Measurements from ENCODE around the gene ANKRD24. TPM values are rescaled to one million over a fixed set of nuclear protein-coding genes. Genes with fewer than 3 reads are reported as not detected.
"Not testable (repeated sequence)": the region's sequence is repeated elsewhere in the genome, so short reads cannot be mapped to it uniquely, and the experiment has no call there.

ANKRD24 gene
- total and polyA plus RNA-seq, 5 experiments from 2014 or later: 0.36 to 2.2 (median 1.2) TPM; not detected in 1

DNA sequence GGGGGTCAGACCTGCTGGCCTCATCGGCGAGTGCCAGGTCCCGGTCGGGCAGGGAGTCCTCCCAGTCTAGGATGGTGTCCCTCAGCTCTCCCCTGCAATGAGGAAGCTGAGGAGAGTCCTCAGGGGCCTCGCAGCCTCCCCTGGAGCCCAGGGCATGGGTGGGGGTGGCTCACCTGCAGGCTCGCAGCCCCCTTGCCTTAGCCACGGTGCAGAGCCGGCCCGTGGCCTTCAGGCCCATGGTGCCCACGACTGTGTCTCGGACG is 6.9 kb upstream of the ANKRD24 start:
- Mint-ChIP-seq H3K27ac (no peak overlapping the region), H3K27me3 (peaks cover 2 to 20% (median 14%) of the 10 kb centered on the region in 5 donors), H3K4me1 (peaks cover 13 to 29% (median 16%) of the 10 kb centered on the region in 4 donors), H3K4me3 (no peak overlapping the region), H3K36me3 (peaks cover 0 to 26% (median 7%) of the 10 kb centered on the region in 3 donors), H3K9me3 (no peaks in the 10 kb centered on the region)
- POLR2A ChIA-PET: no interaction called here
- no peak for ATAC-seq
- DNase-seq: no peak

- no peak for DNase-seq
Observed at GRCh38 chr19:4177146-4177545, 5.3 kb upstream of the ANKRD24 start.

DNA sequence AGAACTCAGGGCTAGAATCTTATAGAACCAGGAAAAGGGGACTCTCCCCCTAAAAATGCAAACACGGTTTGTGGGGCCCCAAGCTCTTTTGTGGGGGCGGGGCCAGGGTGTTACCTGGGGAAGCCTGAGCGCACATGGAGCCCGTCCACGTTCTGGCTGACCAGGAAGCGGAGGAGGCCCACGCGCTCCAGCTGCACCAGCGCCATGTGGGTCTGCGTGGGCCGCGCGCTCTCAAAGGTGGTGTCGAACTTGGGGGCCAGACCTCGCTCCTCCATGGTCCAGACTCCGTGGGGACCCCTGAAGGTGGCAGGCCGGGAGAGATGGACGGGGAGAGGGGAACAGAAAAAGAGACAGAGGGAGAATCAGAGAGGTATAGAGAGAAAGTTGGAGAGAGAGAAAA is 3.5 kb upstream of the ANKRD24 start:
- Mint-ChIP-seq H3K4me3 (peak overlapping the region in 6 of 10 donors; percentile 20 to 63 (median 44)), H3K36me3 (peaks cover 0 to 26% (median 7%) of the 10 kb centered on the region in 3 donors), H3K27me3 (no peaks in the 10 kb centered on the region), H3K4me1 (peaks cover 21 to 38% (median 35%) of the 10 kb centered on the region in 4 donors), H3K9me3 (no peaks in the 10 kb centered on the region), H3K27ac (peak overlapping the region in 2 of 10 donors; percentile 60 to 78)
- ATAC-seq (no peak), DNase-seq (no peak)
- POLR2A ChIA-PET: no interaction called here

More at GRCh38 chr19:4177146-4177545, 5.3 kb upstream of the ANKRD24 start:
- H3K4me3 Mint-ChIP-seq: no peak overlapping the region
- peaks cover 16 to 39% (median 27%) of the 10 kb centered on the region in 4 donors for H3K4me1 Mint-ChIP-seq
- H3K36me3 Mint-ChIP-seq: peaks cover 0 to 26% (median 7%) of the 10 kb centered on the region in 3 donors
- H3K9me3 Mint-ChIP-seq: no peaks in the 10 kb centered on the region
- POLR2A ChIA-PET: no interaction called here
- H3K27ac Mint-ChIP-seq: no peak overlapping the region
- ATAC-seq: no peak
- peaks cover 0 to 10% (median 6%) of the 10 kb centered on the region in 5 donors for H3K27me3 Mint-ChIP-seq

GRCh38 chr19:4181053-4181508 is 1.4 kb upstream of the ANKRD24 start:
- no peaks in the 10 kb centered on the region for H3K9me3 Mint-ChIP-seq
- peaks cover 0 to 21% (median 7%) of the 10 kb centered on the region in 3 donors for H3K36me3 Mint-ChIP-seq
- peak overlapping the region; percentile 45 to 99 (median 63) for H3K4me3 Mint-ChIP-seq
- peaks cover 24 to 39% (median 36%) of the 10 kb centered on the region in 4 donors for H3K4me1 Mint-ChIP-seq
- H3K27me3 Mint-ChIP-seq: no peaks in the 10 kb centered on the region
- DNase-seq (no peak), ATAC-seq (no peak)
- H3K27ac Mint-ChIP-seq: peak overlapping the region in 8 of 10 donors; percentile 16 to 93 (median 72)
- POLR2A ChIA-PET: no interaction called here

GRCh38 chr19:4183967-4184717 is 1.7 kb downstream of the ANKRD24 start:
- Mint-ChIP-seq H3K4me1 (peaks cover 29 to 44% (median 41%) of the 10 kb centered on the region in 4 donors), H3K36me3 (peaks cover 0 to 12% (median 4%) of the 10 kb centered on the region in 3 donors), H3K9me3 (no peaks in the 10 kb centered on the region), H3K27ac (peak overlapping the region in 7 of 10 donors; percentile 59 to 91 (median 80)), H3K4me3 (peak overlapping the region; percentile 26 to 99 (median 70)), H3K27me3 (peaks cover 0 to 2% (median 0%) of the 10 kb centered on the region in 5 donors)
- no peak for ATAC-seq
- POLR2A ChIA-PET: interaction anchor here (0.8 kb wide), 1 partner anchor 1148 kb away, joined by 3 read pairs; no protein-coding TSS in a partner anchor
- DNase-seq: no peak

DNA sequence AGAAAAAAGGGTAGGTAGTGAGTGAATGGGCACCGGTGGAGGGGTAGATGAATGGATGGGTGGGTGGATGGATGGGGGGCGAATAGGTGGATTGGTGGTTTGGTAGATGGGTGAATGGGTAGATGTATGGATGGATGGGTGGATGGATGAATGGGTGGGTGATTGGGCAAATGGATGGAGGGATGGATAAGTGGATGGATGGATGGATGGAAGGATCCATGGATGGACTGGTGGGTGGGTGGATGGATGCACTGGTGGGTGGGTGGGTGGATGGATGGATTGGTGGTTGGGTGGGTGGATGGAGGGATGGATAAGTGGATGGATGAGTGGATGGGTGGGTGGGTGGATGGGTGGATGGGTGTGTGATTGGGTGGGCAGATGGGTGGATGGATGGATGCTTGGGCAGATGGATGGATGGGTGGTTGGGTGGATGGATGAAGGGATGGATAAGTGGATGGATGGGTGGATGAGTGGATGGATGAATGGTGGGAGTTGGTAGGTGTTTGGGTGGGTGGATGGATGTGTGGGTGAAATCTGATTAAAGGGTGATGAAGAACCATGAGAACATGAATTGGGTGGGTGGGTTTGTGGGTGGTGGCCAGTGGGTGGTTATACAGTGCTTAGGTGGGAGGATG is 2.3 kb downstream of the ANKRD24 start:
- peak overlapping the region in 7 of 10 donors; percentile 32 to 72 (median 44) for H3K4me3 Mint-ChIP-seq
- peaks cover 0 to 5% (median 0%) of the 10 kb centered on the region in 3 donors for H3K36me3 Mint-ChIP-seq
- H3K9me3 Mint-ChIP-seq: no peaks in the 10 kb centered on the region
- POLR2A ChIA-PET: interaction anchor here (0.8 kb wide), 1 partner anchor 1149 kb away, joined by 3 read pairs; no protein-coding TSS in a partner anchor
- peaks cover 0 to 2% (median 0%) of the 10 kb centered on the region in 5 donors for H3K27me3 Mint-ChIP-seq
- H3K27ac Mint-ChIP-seq: peak overlapping the region in 6 of 10 donors; percentile 2 to 80 (median 80)
- DNase-seq: no peak
- H3K4me1 Mint-ChIP-seq: peaks cover 22 to 38% (median 34%) of the 10 kb centered on the region in 4 donors
- no peak for ATAC-seq

GRCh38 chr19:4185413-4186086 is 3.1 kb downstream of the ANKRD24 start:
- Mint-ChIP-seq H3K27me3 (peaks cover 0 to 2% (median 0%) of the 10 kb centered on the region in 5 donors), H3K4me3 (peak overlapping the region in 4 of 10 donors; percentile 18 to 54 (median 33)), H3K36me3 (no peaks in the 10 kb centered on the region), H3K27ac (peak overlapping the region in 3 of 10 donors; percentile 2 to 80 (median 34)), H3K9me3 (no peaks in the 10 kb centered on the region), H3K4me1 (peaks cover 22 to 33% (median 28%) of the 10 kb centered on the region in 4 donors)
- DNase-seq: no peak
- POLR2A ChIA-PET: no interaction called here
- no peak for ATAC-seq

- POLR2A ChIA-PET: interaction anchor here (0.6 kb wide), 1 partner anchor 199 kb away, joined by 4 read pairs; no protein-coding TSS in a partner anchor
- H3K4me1 Mint-ChIP-seq: peaks cover 19 to 25% (median 22%) of the 10 kb centered on the region in 4 donors
- no peak overlapping the region for H3K4me3 Mint-ChIP-seq
Observed at GRCh38 chr19:4186087-4186993, 3.9 kb downstream of the ANKRD24 start.

GRCh38 chr19:4187313-4188122 is 5.0 kb downstream of the ANKRD24 start:
- POLR2A ChIA-PET: interaction anchor here (0.6 kb wide), 1 partner anchor 262 kb away, joined by 8 read pairs; no protein-coding TSS in a partner anchor
- no peak overlapping the region for H3K4me3 Mint-ChIP-seq

More at GRCh38 chr19:4186087-4186993, 3.9 kb downstream of the ANKRD24 start:
- DNase-seq: peak; percentile 40 to 84 (median 68)
- H3K9me3 Mint-ChIP-seq: no peaks in the 10 kb centered on the region
- peak; percentile 55 to 58 for ATAC-seq
- H3K27me3 Mint-ChIP-seq: peaks cover 0 to 2% (median 0%) of the 10 kb centered on the region in 5 donors
- H3K27ac Mint-ChIP-seq: peak overlapping the region in 2 of 10 donors; percentile 53 to 80
- no peaks in the 10 kb centered on the region for H3K36me3 Mint-ChIP-seq

GRCh38 chr19:4189641-4190040 is 7.2 kb downstream of the ANKRD24 start:
- POLR2A ChIA-PET: no interaction called here
- Mint-ChIP-seq H3K27me3 (peaks cover 8 to 19% (median 11%) of the 10 kb centered on the region in 5 donors), H3K27ac (no peak overlapping the region), H3K4me1 (peaks cover 5 to 14% (median 6%) of the 10 kb centered on the region in 4 donors), H3K36me3 (peaks cover 0 to 5% (median 3%) of the 10 kb centered on the region in 3 donors), H3K4me3 (no peak overlapping the region), H3K9me3 (no peaks in the 10 kb centered on the region)
- ATAC-seq (no peak), DNase-seq (no peak)

More at GRCh38 chr19:4187313-4188122, 5.0 kb downstream of the ANKRD24 start:
- ATAC-seq (no peak), DNase-seq (no peak)
- H3K4me1 Mint-ChIP-seq: peaks cover 13 to 16% (median 14%) of the 10 kb centered on the region in 4 donors
- no peaks in the 10 kb centered on the region for H3K36me3 Mint-ChIP-seq
- H3K27ac Mint-ChIP-seq: no peak overlapping the region
- H3K27me3 Mint-ChIP-seq: peaks cover 0 to 2% (median 0%) of the 10 kb centered on the region in 5 donors
- no peaks in the 10 kb centered on the region for H3K9me3 Mint-ChIP-seq

GRCh38 chr19:4192537-4192936 is 10.0 kb downstream of the ANKRD24 start:
- H3K27me3 Mint-ChIP-seq: peaks cover 24 to 48% (median 32%) of the 10 kb centered on the region in 5 donors
- not testable (repeated sequence) for H3K9me3 Mint-ChIP-seq, ATAC-seq

More at GRCh38 chr19:4192537-4192936, 10.0 kb downstream of the ANKRD24 start:
- H3K4me3 Mint-ChIP-seq, H3K36me3 Mint-ChIP-seq, DNase-seq, POLR2A ChIA-PET, H3K27ac Mint-ChIP-seq: not testable (repeated sequence)
- H3K4me1 Mint-ChIP-seq: peaks cover 6 to 12% (median 7%) of the 10 kb centered on the region in 4 donors
